ENCODE results near the gene COMMD3. TPM values are rescaled to one million over a fixed set of nuclear protein-coding genes. Genes with fewer than 3 reads are reported as not detected.

The COMMD3 gene
- total RNA-seq, 1 donor from 2014 or later: 92.4 TPM

DNA sequence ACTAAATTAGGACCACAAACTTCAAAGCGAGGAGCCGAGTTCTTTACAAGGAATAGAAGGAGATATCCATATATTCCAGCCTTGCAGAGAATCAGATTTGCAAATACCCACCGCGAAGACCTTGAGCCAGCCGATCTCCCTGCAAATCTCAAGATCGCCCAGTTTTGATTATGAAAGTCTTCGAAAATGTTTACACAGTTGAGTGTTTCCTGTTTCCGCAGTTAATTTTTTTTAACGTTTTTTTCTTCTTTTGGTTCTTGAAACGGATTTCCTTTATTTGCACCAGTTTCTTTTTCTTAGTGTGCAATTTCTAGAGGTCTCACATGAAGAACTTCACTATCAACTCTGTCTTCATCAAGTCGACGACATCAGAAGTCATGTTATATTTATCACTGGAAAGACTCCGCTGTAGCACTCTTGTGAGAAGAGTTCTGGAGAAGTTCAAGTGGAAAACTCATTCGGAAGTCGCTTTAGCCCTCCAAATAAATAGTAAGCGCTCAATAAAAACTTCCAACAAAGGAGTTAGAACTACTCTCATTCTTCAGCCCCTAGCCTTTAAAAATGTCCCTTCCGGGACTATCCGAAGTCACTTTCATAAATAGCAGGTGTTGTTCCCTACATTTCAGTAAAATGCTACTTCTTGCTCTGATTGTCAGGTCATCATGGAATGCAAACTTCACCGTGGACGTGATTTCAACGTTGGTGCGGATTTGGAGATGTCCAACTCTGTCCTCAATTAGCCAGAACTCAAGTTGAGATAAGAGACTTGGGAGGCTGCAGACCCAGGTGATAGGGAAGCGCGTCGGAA, 17.2 kb downstream of the COMMD3 start:
- Histone ChIP-seq H3K4me3 (ENCODE audit: low read depth, low read length) (no peak overlapping the region), H3K27me3 (ENCODE audit: control insufficient read depth, insufficient read depth, low read length) (peaks cover 40% of the 10 kb centered on the region), H3K36me3 (ENCODE audit: control insufficient read depth, insufficient read depth, low read length) (no peaks in the 10 kb centered on the region)
- TF ChIP-seq, protein P1, sequence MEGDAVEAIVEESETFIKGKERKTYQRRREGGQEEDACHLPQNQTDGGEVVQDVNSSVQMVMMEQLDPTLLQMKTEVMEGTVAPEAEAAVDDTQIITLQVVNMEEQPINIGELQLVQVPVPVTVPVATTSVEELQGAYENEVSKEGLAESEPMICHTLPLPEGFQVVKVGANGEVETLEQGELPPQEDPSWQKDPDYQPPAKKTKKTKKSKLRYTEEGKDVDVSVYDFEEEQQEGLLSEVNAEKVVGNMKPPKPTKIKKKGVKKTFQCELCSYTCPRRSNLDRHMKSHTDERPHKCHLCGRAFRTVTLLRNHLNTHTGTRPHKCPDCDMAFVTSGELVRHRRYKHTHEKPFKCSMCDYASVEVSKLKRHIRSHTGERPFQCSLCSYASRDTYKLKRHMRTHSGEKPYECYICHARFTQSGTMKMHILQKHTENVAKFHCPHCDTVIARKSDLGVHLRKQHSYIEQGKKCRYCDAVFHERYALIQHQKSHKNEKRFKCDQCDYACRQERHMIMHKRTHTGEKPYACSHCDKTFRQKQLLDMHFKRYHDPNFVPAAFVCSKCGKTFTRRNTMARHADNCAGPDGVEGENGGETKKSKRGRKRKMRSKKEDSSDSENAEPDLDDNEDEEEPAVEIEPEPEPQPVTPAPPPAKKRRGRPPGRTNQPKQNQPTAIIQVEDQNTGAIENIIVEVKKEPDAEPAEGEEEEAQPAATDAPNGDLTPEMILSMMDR (IDR thresholded peaks at IDR 0.05; ENCODE audit: insufficient read depth, low read length, poor library complexity, severe bottlenecking): no peak
- no peak for DNase-seq (ENCODE audit: low read depth)

DNA sequence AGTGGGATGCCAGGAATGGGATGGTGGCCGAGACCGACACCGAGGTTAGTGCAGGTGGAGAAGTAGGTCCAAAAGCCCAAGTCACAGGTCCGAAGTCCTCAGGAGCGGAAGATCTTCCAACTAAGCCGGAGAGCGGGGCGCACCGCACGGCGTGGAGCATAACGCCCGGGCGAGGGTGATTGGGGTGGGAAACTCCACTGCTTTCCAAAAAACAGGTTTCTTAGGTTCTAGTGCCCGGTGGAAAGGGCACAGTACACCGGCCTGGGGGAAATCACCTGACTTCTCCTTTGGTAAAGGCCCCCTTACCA, 17.7 kb downstream of the COMMD3 start:
- TF ChIP-seq, protein P1 (IDR thresholded peaks at IDR 0.05; ENCODE audit: insufficient read depth, low read length, poor library complexity, severe bottlenecking): no peak
- no peaks in the 10 kb centered on the region for H3K36me3 ChIP-seq (ENCODE audit: control insufficient read depth, insufficient read depth, low read length)
- no peak overlapping the region for H3K4me3 ChIP-seq (ENCODE audit: low read depth, low read length)
- DNase-seq (ENCODE audit: low read depth): no peak
- H3K27me3 ChIP-seq (ENCODE audit: control insufficient read depth, insufficient read depth, low read length): peaks cover 46% of the 10 kb centered on the region

GRCh38 chr10:22334414-22335172, 18.4 kb downstream of the COMMD3 start:
- TF ChIP-seq, protein P1 (IDR thresholded peaks at IDR 0.05; ENCODE audit: insufficient read depth, low read length, poor library complexity, severe bottlenecking): no peak

GRCh38 chr10:22335173-22335933, 19.2 kb downstream of the COMMD3 start:
- DNase-seq (ENCODE audit: low read depth): no peak

More at GRCh38 chr10:22334414-22335172, 18.4 kb downstream of the COMMD3 start:
- Histone ChIP-seq H3K27me3 (ENCODE audit: control insufficient read depth, insufficient read depth, low read length) (peaks cover 47% of the 10 kb centered on the region), H3K4me3 (ENCODE audit: low read depth, low read length) (peak overlapping the region; percentile 21), H3K36me3 (ENCODE audit: control insufficient read depth, insufficient read depth, low read length) (no peaks in the 10 kb centered on the region)
- DNase-seq (ENCODE audit: low read depth): no peak

DNA sequence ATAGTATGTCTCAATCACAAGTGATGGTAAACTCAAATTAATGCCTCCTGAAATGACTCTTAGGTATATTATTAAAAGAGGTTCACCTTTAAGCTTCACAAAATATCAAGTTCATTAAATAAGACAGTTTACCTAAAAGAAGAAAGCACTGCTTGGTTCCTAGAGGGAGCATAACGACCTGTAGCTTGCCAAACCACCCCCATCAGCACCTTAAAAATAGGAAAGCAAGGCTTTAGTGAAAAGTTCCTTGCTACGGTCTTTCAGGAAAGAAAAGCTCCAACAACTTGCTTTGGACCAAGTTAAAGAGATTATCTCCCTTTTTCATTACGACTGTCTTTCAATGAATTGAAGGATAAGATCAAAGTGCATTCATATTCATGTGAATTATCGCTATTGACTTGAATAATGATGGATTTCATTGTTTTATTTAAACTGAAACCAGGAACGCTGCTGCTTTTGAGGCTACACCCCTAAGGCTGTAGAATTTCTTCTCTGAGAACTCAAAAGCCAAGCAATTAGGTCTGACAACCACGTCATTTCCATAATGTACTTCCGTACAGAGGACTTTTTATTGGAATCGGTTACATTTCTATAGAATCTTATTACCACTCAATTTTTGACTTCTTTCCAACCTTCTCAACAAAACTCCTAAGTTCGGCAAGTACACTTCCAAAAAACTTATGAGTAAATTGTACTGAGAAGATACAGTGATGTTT, 22.2 kb downstream of the COMMD3 start:
- H3K27me3 ChIP-seq (ENCODE audit: control insufficient read depth, insufficient read depth, low read length): peaks cover 63% of the 10 kb centered on the region
- no peak overlapping the region for H3K4me3 ChIP-seq (ENCODE audit: low read depth, low read length)
- TF ChIP-seq, protein P1 (IDR thresholded peaks at IDR 0.05; ENCODE audit: insufficient read depth, low read length, poor library complexity, severe bottlenecking): no peak

More at GRCh38 chr10:22335173-22335933, 19.2 kb downstream of the COMMD3 start:
- peaks cover 47% of the 10 kb centered on the region for H3K27me3 ChIP-seq (ENCODE audit: control insufficient read depth, insufficient read depth, low read length)
- H3K4me3 ChIP-seq (ENCODE audit: low read depth, low read length): peak overlapping the region; percentile 21
- TF ChIP-seq, protein P1 (IDR thresholded peaks at IDR 0.05; ENCODE audit: insufficient read depth, low read length, poor library complexity, severe bottlenecking): no peak
- no peaks in the 10 kb centered on the region for H3K36me3 ChIP-seq (ENCODE audit: control insufficient read depth, insufficient read depth, low read length)

More for the DNA sequence above, 22.2 kb downstream of the COMMD3 start:
- DNase-seq (ENCODE audit: low read depth): no peak
- H3K36me3 ChIP-seq (ENCODE audit: control insufficient read depth, insufficient read depth, low read length): no peaks in the 10 kb centered on the region

Data from kidney epithelial cell (primary cell).